HG03095 (cell line): Measurements from ENCODE around the gene SLC38A5.
A peak's percentile ranks its signal among the peaks of the same experiment; 100 is the strongest.
"Not testable (repeated sequence)": the region's sequence is repeated elsewhere in the genome, so short reads cannot be mapped to it uniquely, and the experiment has no call there.

Experiments used
- ATAC-seq: cut with Tn5 transposase; IDR thresholded peaks from one replicate; pipeline ENCODE4 v1.9.1; 2021; ENCODE audit warnings: moderate library complexity; ENCODE audit not compliant: unreplicated experiment

The SLC38A5 gene

DNA sequence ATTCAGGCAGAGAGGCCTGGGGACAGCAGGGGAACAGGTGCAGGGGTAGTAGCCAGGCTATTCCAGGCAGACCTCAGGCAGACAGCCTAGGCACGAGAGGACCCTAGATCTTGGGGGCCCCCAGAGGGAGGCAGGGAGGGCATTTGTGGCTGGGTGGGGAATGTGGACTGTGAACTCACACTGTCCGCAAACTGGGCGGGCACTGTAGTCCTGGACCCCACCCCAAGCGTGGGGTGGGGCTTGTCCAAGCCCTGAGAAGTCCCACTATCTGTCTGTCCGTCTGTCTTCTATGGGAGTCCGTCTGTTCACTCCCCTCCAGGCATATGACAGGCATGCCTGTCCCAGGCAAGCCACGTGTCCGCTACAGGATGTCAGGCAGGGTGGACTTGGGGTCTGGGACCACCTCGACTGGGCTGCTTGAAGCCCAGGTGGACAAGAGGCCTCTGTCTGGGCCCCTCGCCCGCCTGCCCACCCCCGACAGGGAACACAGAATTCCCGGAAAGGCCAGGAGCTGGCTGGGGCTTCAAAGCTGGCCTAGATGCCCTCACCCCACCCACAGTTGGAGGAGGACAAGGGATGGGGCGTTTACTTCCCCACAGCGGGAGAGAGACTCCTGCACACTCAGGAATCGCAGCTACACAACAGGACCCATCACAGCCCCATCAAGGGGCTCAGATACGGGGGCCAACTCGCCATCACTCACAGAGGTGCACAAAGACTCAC, at the start of gene SLC38A5:
Gene SLC38A5 (minus strand): TSS at position 151 of the 723 bp plus-strand sequence. CDS start 2,336 bp downstream, outside the sequence.
- no peak for ATAC-seq

DNA sequence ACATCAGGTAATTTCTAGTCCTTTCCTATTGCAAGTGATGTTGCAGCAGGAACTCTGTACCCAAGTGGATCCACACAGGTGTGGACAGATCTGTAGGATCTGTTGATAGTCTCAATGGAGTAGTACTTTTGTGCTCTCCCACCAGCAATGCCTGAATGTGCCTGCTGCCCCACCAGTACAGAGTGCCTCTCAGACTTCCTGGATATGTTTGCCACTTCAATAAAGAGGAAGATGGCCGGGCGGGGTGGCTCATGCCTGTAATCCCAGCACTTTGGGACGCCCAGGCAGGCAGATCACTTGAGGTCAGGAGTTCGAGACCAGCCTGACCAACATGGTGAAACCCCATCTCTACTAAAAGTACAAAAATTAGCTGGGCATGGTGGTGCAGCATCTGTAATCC, 49.4 kb upstream of the SLC38A5 start:
- not testable (repeated sequence) for ATAC-seq

- ATAC-seq: no peak
Observed at GRCh38 chrX:48516987-48517386, 46.9 kb upstream of the SLC38A5 start.

GRCh38 chrX:48516285-48516684, 46.2 kb upstream of the SLC38A5 start:
- ATAC-seq: no peak

DNA sequence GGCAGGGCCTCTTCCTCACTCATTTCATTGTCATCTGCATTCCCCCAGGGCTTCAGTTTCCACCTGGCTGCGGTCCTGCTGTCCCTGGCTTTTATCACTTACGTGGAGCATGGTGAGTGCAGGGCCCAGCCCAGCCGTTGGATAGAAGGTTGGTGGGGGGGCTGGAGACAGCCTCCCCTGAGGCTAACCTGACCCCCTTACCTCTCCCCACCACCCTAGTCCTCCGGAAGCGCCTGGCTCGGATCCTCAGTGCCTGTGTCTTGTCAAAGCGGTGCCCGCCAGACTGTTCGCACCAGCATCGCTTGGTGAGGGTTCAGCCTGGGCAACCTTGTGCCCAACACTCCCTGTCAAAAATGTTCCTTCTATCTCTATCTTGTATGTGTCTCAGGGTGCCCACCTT, 45.8 kb upstream of the SLC38A5 start:
- ATAC-seq: no peak

DNA sequence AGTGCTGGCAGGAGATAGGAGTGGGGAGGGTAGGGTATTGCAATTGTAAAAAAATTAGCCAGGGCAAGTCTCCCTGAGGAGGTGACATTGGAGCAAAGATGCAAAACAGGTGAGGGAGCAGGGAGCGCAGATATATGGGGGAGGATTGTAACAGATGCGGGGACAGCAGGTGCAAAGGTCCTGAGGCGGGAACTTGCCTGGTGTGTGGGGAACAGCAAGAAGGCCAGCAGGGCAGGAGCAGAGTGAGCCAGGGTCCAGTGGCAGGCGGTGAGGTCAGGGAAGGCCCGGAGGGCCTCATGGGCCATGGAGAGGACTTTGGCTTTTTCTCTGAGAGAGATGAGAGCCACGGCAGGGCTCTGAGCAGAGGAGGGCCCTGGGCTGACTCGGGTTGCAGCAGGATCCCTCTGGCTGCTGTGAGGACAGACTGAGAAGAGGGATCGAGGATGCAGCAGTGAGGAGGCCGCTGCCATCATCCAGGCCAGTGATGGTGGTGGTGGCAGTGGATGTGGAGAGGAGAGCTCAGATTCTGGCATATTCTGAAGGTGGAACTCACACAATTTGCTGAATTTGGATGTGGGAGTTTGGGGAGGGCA, 44.9 kb upstream of the SLC38A5 start:
- no peak for ATAC-seq

- no peak for ATAC-seq
Observed at GRCh38 chrX:48514126-48514806, 44.2 kb upstream of the SLC38A5 start.

- ATAC-seq: no peak
Observed at GRCh38 chrX:48513670-48514069, 43.6 kb upstream of the SLC38A5 start.

DNA sequence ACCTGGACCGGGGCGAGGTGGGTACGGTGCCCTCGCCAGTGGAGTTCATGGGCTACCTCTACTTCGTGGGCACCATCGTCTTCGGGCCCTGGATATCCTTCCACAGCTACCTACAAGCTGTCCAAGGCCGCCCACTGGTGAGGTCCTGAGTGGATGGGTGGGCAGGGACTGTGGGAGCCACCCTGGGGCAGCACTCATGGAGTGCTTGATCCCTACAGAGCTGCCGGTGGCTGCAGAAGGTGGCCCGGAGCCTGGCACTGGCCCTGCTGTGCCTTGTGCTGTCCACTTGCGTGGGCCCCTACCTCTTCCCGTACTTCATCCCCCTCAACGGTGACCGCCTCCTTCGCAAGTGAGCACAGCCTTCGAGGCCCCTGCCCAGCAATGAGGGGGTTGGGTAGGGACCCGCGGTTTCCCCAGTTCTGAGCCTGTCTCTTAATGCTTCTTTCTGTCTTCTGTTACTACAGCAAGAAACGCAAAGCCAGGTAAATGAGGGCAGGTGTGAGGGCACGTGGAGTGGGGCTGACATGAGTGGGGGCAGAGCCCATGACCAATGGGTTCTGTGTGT, 42.4 kb upstream of the SLC38A5 start:
- no peak for ATAC-seq

- ATAC-seq: no peak
Observed at GRCh38 chrX:48511560-48511959, 41.5 kb upstream of the SLC38A5 start.

DNA sequence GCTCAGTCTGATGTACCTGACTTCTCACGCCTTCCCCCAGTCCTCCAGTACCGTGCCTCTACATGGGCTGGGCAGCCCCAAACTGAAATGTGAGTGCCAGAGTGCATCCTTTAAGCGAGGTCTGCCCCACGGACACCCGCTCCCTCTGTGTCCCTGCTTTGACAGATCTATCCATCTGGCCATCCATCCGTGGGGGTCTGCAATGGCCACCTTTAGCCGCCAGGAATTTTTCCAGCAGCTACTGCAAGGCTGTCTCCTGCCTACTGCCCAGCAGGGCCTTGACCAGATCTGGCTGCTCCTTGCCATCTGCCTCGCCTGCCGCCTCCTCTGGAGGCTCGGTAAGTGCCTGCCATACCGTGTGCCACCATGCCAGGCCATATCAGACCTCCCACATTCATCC, 39.6 kb upstream of the SLC38A5 start:
- ATAC-seq: no peak

DNA sequence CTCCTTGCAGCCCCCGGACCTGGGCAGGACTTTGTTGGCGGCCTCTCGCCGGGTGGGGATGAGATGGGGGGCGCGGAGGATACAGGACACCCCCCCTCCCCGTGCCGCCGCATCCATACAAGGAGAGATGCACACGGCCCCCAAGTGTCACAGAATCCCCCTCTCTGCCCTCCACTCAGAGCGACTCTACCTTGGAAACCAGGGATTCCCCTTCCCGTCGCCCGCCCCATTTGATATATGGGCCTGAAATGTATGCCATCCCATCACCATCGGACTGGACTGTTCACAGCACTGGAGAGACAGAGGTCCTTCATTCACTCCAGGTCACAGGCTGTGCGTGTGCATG, 39.2 kb upstream of the SLC38A5 start:
- no peak for ATAC-seq

- ATAC-seq: peak; percentile 82
Observed at GRCh38 chrX:48508400-48509244, 38.6 kb upstream of the SLC38A5 start, which contains the start of gene PORCN. Gene PORCN (plus strand): TSS chrX:48508992. CDS start chrX:48509821, 829 bp downstream.

GRCh38 chrX:48507246-48507645, 37.2 kb upstream of the SLC38A5 start:
- ATAC-seq: no peak

DNA sequence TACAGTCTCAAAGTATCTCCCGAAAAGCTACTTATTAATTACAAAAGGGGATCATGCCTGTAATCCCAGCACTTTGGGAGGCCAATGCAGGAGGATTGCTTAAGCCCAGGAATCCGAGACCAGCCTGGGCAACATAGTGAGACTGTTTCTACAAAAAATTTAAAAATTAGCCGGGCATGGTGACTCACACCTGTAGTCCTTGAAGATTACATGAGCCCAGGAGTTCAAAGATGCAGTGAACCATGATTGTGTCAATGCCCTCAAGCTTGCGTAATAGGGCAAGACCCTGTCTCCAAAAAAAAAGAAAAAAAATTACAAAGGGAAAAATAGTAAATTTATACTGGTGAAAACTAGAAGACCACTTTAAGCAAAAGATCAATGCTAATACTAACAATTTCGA, 35.4 kb upstream of the SLC38A5 start:
- no peak for ATAC-seq

DNA sequence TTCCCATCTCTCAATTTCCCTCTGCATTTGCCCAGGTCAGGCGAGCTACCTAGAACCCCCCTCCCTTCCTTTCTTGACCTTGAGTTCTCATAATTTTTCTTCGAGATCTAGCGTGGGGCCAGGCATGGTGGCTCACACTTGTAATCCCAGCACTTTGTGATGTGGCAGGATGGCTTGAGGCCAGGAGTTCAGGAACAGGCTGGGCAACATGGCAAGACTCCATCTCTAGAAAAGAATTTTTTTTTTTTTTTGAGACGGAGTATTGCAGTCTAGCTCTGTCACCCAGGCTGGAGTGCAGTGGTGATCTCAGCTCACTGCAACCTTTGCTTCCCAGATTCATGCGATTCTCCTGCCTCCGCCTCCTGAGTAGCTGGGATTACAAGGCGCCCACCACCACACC, 34.2 kb upstream of the SLC38A5 start:
- no peak for ATAC-seq

GRCh38 chrX:48498374-48498809, 28.3 kb upstream of the SLC38A5 start:
- ATAC-seq: no peak

DNA sequence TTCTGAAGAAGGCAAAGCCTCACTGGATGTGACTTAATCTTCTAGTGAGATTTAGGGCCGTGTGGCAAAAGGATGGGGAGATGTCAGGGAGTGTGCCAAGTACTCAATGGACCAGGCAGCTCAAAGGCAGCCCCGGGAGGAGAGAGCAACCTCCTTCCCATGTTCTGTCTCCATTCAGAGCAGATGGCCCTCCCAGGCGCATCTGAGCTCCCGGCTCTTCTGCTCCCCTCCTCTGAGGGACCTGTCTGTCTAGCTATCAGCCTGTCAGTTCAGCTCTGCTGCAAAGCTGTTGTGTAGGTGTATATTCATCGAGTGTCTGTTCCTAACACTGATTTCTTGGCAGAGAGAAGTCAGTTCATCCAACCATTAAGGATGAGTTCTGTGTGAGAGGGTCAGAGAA, 27.8 kb upstream of the SLC38A5 start:
- no peak for ATAC-seq

GRCh38 chrX:48496660-48497059, 26.6 kb upstream of the SLC38A5 start:
- no peak for ATAC-seq

DNA sequence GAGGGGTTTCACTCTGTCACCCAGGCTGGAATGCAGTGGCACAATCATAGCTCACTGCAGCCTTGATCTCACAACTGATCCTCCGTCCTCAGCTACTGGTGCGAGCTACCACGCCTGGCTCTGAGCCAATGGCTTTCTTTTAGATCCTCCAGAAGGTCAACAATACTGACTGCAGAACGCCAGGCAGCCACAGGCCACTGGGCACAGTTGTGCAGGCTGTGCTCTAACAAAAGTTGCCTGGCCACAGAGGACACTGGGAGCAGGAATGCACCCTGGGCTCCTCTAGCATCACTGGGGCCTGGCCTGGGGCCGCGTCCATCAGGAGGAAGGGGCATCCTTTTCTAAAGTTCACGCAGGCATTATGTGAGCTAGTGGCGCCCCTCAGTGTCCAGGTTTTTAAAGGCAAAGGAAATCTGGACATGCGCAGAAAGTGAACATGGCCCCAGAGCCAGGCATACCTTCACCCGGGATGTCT, 23.9 kb upstream of the SLC38A5 start:
- no peak for ATAC-seq
